Measurements from ENCODE around the gene SHQ1.

- TF ChIP-seq CTCF (IDR thresholded peaks at IDR 0.05) (no peak), POLR2A (IDR thresholded peaks at IDR 0.05) (no peak)
Measured at GRCh38 chr3:72768006-72768441, 80.2 kb downstream of the SHQ1 start.
